ENCODE results near the gene AUTS2.
"Not testable (repeated sequence)": the region's sequence is repeated elsewhere in the genome, so short reads cannot be mapped to it uniquely, and the experiment has no call there.

The AUTS2 gene

GRCh38 chr7:70812511-70812910 is 1214.2 kb downstream of the AUTS2 start:
- DNase-seq: no peak

GRCh38 chr7:70822490-70822889 is 1224.2 kb downstream of the AUTS2 start:
- not testable (repeated sequence) for DNase-seq

- peak in 54 of 58 donors; percentile 1 to 83 (median 42) for DNase-seq
These were observed 1231.2 kb downstream of the AUTS2 start for GRCh38 chr7:70829221-70830059.

GRCh38 chr7:70830060-70830395 is 1231.8 kb downstream of the AUTS2 start:
- DNase-seq: no peak

DNA sequence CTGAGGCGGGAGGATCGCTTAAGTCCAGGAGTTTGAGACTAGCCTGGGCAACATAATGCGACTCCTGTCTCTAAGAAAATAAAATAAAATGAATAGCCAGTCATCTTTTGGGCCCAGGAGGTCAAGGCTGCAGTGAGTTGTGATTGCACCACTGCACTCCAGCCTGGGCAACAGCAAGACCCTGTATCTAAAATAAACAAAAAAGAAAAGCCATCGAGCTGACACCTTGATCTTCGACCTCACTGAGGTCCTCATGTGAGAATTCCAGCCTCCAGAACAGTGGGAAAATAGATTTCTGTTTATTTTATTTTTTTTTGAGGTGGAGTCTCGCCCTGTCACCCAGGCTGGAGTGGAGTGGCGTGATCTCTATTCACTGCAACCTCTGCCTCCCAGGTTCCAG is 1232.2 kb downstream of the AUTS2 start:
- DNase-seq: no peak

DNA sequence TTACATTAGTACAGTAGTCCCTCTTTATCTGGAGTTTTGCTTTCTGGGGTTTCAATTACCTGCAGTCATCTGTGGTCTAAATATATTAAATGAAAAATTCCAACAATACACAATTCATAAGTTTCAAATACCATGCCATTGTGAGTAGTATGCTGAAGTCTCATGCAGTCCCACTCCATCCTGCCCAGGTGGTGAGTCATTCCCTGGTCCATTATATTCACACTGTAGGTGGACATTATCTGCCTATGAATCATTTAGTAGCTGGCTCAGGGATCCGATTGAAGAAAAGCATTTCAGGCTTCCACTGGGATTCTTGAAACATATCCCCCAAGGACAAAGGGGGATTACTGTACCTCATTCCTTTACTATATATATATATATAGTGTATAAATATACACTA is 1235.5 kb downstream of the AUTS2 start:
- DNase-seq: no peak

DNA sequence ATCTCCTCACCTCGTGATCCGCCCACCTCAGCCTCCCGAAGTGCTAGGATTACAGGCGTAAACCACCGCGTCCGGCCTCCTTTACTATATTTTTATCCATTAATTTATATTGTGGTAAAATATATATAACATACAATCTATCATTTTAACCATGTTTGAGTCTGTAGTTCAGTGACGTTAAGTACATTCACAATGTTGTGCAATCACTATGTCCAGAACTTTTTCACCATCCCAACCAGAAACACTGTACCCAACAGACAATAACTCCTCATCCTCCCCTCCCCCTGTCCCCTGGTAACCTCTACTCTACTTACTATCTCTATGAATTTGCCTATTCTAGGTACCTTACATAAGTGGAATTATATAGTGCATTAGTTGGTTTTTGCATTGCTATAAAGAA is 1236.1 kb downstream of the AUTS2 start:
- no peak for DNase-seq

DNA sequence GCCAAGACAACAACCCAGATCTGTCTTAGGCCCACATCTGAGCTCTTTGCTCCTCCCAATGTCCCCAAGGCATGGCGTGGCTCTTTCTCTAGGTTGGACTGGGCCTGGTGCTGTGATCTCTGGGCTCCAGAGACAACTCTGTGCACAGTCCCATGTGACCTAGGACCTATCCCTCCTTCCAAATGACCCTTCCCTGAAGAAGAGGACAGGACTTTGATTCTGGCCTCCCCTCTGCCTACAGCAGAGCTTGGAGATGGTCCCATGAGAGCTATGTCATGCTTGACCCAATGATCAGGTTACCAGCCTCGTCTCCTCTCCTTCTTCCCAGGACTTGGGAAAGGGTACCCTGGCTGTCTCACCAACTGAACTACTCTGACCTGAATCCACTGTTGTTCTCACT is 1237.4 kb downstream of the AUTS2 start:
- DNase-seq: no peak

GRCh38 chr7:70836279-70836678 is 1238.0 kb downstream of the AUTS2 start:
- no peak for DNase-seq

GRCh38 chr7:70836946-70837345 is 1238.7 kb downstream of the AUTS2 start:
- no peak for DNase-seq

DNA sequence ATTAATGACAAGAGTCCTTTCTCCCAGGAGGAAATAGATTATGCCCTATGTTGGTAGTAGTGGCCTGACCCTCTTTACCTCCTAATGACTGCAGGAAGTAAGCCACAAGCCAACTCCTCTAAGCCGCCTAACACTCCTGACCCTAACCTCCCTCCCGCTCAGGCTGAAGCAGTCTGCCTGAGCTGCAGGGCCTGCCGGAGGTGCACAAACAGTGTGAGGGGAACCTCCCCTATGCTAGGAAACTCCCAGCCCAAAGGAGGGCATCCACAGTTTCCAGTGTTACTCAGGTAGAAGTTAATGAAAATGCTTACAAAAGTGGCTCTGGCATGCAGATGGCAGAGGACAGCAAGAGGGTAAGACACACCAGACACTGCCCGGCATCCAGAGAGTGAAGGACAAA is 1239.3 kb downstream of the AUTS2 start:
- no peak for DNase-seq

DNA sequence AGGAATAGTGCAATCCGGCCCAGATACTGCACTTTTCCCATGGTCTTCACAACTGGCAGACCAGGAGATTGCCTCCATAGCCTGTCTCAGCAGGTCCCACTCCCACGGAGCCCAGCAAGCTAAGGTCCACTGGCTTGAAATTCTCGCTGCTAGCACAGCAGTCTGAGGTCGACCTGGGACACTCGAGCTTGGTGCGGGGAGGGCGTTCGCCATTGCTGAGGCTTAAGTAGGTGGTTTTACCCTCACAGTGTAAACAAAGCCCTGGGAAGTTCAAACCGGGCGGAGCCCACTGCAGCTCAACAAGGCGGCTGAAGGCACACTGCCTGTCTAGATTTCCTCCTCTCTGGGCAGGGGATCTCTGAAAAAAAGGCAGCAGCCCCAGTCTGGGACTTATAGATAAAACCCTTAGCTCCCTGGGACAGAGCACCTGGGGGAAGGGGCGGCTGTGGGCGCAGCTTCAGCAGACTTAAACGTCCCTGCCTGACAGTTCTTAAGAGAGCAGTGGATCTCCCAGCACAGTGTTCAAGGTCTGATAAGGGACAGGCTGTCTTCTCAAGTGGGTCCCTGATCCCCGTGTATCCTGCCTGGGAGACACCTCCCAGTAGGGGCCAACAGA is 1240.1 kb downstream of the AUTS2 start:
- DNase-seq: no peak

Measured in anterior cingulate cortex (tissue), 58 donors.